Neuronal stem cell (in vitro differentiated cells): ENCODE measurements around the gene SNAPC2.

ENCODE experiments used
- DNase-seq: peaks from one replicate; pipeline ENCODE4 v3.0.0-alpha.2; 2013; ENCODE audit warnings: low spot score
- H2AFZ ChIP-seq: one replicate; pipeline ENCODE4 v1.6.1; 2013; ENCODE audit warnings: mild to moderate bottlenecking, low read length, inconsistent platforms
- H2AK5ac ChIP-seq: 2 replicates; pipeline ENCODE4 v1.6.1; 2013; ENCODE audit warnings: low read depth, mild to moderate bottlenecking, inconsistent platforms, low read length, moderate library complexity, mixed read lengths
- H2BK120ac ChIP-seq: 2 replicates; pipeline ENCODE4 v1.6.1; 2013; ENCODE audit warnings: low read depth, mild to moderate bottlenecking, inconsistent platforms, low read length, moderate library complexity, mixed read lengths
- H2BK12ac ChIP-seq: one replicate; pipeline ENCODE4 v1.6.1; 2013; ENCODE audit warnings: low read length, inconsistent platforms
- H2BK15ac ChIP-seq: 2 replicates; pipeline ENCODE4 v1.6.1; 2013; ENCODE audit warnings: mild to moderate bottlenecking, low read length, inconsistent platforms, mixed read lengths
- H2BK5ac ChIP-seq: one replicate; pipeline ENCODE4 v1.6.1; 2013; ENCODE audit warnings: inconsistent platforms, mild to moderate bottlenecking, low read length, moderate library complexity
- H3K14ac ChIP-seq: one replicate; pipeline ENCODE4 v1.6.1; 2013; ENCODE audit warnings: low read length, inconsistent platforms
- H3K18ac ChIP-seq: 2 replicates; pipeline ENCODE4 v1.6.1; 2013; ENCODE audit warnings: low read length, inconsistent platforms
- H3K23ac ChIP-seq: 2 replicates; pipeline ENCODE4 v1.6.1; 2013; ENCODE audit warnings: low read depth, mild to moderate bottlenecking, mixed read lengths, low read length, inconsistent platforms; ENCODE audit not compliant: poor library complexity
- H3K27ac ChIP-seq: replicated peaks from 3 replicates; pipeline ENCODE4 v1.5.1; 2013; ENCODE audit warnings: low read length, inconsistent platforms
- H3K27me3 ChIP-seq, 3 experiments: 2 replicates each; pipeline ENCODE4 v1.6.1; 2013; ENCODE audit warnings: low read length in 3 of 3, mild to moderate bottlenecking in 2 of 3, inconsistent platforms in 1 of 3, low read depth in 1 of 3, mixed read lengths in 1 of 3, moderate library complexity in 1 of 3; ENCODE audit not compliant: control insufficient read depth in 3 of 3, insufficient read depth in 3 of 3
- H3K36me3 ChIP-seq, 2 donors: replicated peaks in 1 of 2; 2 replicates each; pipeline ENCODE4 v1.6.1; 2013; ENCODE audit warnings: low read length in 2 of 2; ENCODE audit not compliant: control insufficient read depth in 2 of 2, insufficient read depth in 2 of 2
- H3K4ac ChIP-seq: 2 replicates; pipeline ENCODE4 v1.6.1; 2013; ENCODE audit warnings: inconsistent platforms, mild to moderate bottlenecking, low read length, moderate library complexity
- H3K4me1 ChIP-seq, 2 donors: 1 replicate in 1 of 2; 2 replicates in 1 of 2; pipeline ENCODE4 v1.6.1; 2013; ENCODE audit warnings: low read length in 2 of 2, low read depth in 1 of 2; ENCODE audit not compliant: control insufficient read depth in 2 of 2, insufficient read depth in 1 of 2
- H3K4me2 ChIP-seq: one replicate; pipeline ENCODE4 v1.6.1; 2013; ENCODE audit warnings: mild to moderate bottlenecking, low read length, inconsistent platforms; ENCODE audit not compliant: insufficient read depth, poor library complexity, severe bottlenecking
- H3K4me3 ChIP-seq, 2 donors: 2 replicates each; pipeline ENCODE4 v1.5.1; 2013; ENCODE audit warnings: low read length in 2 of 2, mild to moderate bottlenecking in 2 of 2, inconsistent platforms in 1 of 2, moderate library complexity in 1 of 2
- H3K79me1 ChIP-seq: one replicate; pipeline ENCODE4 v1.6.1; 2013; ENCODE audit warnings: low read depth, mild to moderate bottlenecking, inconsistent platforms, low read length, moderate library complexity
- H3K9ac ChIP-seq: one replicate; pipeline ENCODE4 v1.6.1; 2013; ENCODE audit warnings: mild to moderate bottlenecking, low read depth, low read length, inconsistent platforms; ENCODE audit not compliant: poor library complexity
- H3K9me3 ChIP-seq, 2 donors: replicated peaks in 1 of 2; 2 replicates each; pipeline versions ENCODE3 to v1.6.1; 2013; ENCODE audit warnings: low read length in 2 of 2, mild to moderate bottlenecking in 2 of 2, inconsistent platforms in 1 of 2, low read depth in 1 of 2, mixed read lengths in 1 of 2, moderate library complexity in 1 of 2; ENCODE audit not compliant: control insufficient read depth in 2 of 2, insufficient read depth in 1 of 2
- H4K8ac ChIP-seq: one replicate; pipeline ENCODE4 v1.6.1; 2013; ENCODE audit warnings: low read depth, mild to moderate bottlenecking, inconsistent platforms, low read length, moderate library complexity
- H4K91ac ChIP-seq: one replicate; pipeline ENCODE4 v1.6.1; 2013; ENCODE audit warnings: low read length, low read depth, mild to moderate bottlenecking, inconsistent platforms; ENCODE audit not compliant: poor library complexity
- WGBS, 2 donors: extraction: QIAGEN DNeasy Blood & Tissue Kit; methylation state at CpG; one replicate each; pipeline ENCODE4 v1.1.7; 2013; ENCODE audit warnings: missing lambda C conversion rate in 2 of 2, mixed read lengths in 1 of 2; ENCODE audit not compliant: insufficient read length in 2 of 2, insufficient replicate concordance in 1 of 2; ENCODE audit errors: extremely low coverage in 2 of 2; 5-methylcytosine and 5-hydroxymethylcytosine counted together

SNAPC2 gene

GRCh38 chr19:7962644-7963268 is 42.6 kb downstream of the SNAPC2 start:
- Histone ChIP-seq H3K9ac (no peak overlapping the region), H3K9me3 (no peaks in the 10 kb centered on the region), H3K14ac (no peak overlapping the region), H4K8ac (no peak overlapping the region), H4K91ac (no peak overlapping the region), H3K79me1 (peaks cover 3% of the 10 kb centered on the region), H3K27me3 (no peaks in the 10 kb centered on the region), H3K4me2 (no peak overlapping the region), H3K4me1 (no peaks in the 10 kb centered on the region), H2BK15ac (no peak overlapping the region), H2BK120ac (no peak overlapping the region), H3K4me3 (no peak overlapping the region), H2BK5ac (no peak overlapping the region), H3K36me3 (peaks cover 59 to 100% of the 10 kb centered on the region in 2 donors), H2AK5ac (no peak overlapping the region), H3K23ac (no peak overlapping the region), H2BK12ac (no peak overlapping the region), H2AFZ (no peak overlapping the region), H3K27ac (no peak overlapping the region), H3K18ac (no peak overlapping the region), H3K4ac (no peak overlapping the region)
- no CpG with 5 or more reads among the region's 22 CpGs for WGBS, 2 donors
- no peak for DNase-seq

GRCh38 chr19:7963566-7963965 is 43.4 kb downstream of the SNAPC2 start:
- peaks cover 3% of the 10 kb centered on the region for H3K79me1 ChIP-seq
- peaks cover 61 to 100% of the 10 kb centered on the region in 2 donors for H3K36me3 ChIP-seq
- no peak overlapping the region for H2BK5ac ChIP-seq
- H3K18ac ChIP-seq = no peak overlapping the region
- H3K14ac ChIP-seq = no peak overlapping the region
- no peak overlapping the region for H3K27ac ChIP-seq
- no peak overlapping the region for H3K4me2 ChIP-seq
- H3K23ac ChIP-seq = no peak overlapping the region
- H4K91ac ChIP-seq = no peak overlapping the region
- H4K8ac ChIP-seq = no peak overlapping the region
- peak overlapping the region; percentile 47 for H3K9ac ChIP-seq
- H3K27me3 ChIP-seq = no peaks in the 10 kb centered on the region
- no peak overlapping the region for H2AFZ ChIP-seq
- H2BK15ac ChIP-seq = no peak overlapping the region
- H3K9me3 ChIP-seq = no peaks in the 10 kb centered on the region
- H2BK12ac ChIP-seq = no peak overlapping the region
- H3K4me1 ChIP-seq = no peaks in the 10 kb centered on the region
- WGBS, 2 donors = no CpG with 5 or more reads among the region's 25 CpGs
- no peak overlapping the region for H2AK5ac ChIP-seq
- DNase-seq = no peak
- H2BK120ac ChIP-seq = no peak overlapping the region
- H3K4me3 ChIP-seq = no peak overlapping the region
- no peak overlapping the region for H3K4ac ChIP-seq

GRCh38 chr19:7965259-7965841 is 45.2 kb downstream of the SNAPC2 start:
- WGBS, 2 donors = no CpG with 5 or more reads among the region's 12 CpGs

GRCh38 chr19:7965921-7966665 is 46.0 kb downstream of the SNAPC2 start:
- no peak overlapping the region for H3K14ac ChIP-seq

More at GRCh38 chr19:7965259-7965841, 45.2 kb downstream of the SNAPC2 start:
- H3K4ac ChIP-seq = no peak overlapping the region
- H2AFZ ChIP-seq = no peak overlapping the region
- no peak overlapping the region for H3K18ac ChIP-seq
- no peak overlapping the region for H3K9ac ChIP-seq
- no peak overlapping the region for H2BK5ac ChIP-seq
- H3K4me1 ChIP-seq = no peaks in the 10 kb centered on the region
- no peak for DNase-seq
- peaks cover 3% of the 10 kb centered on the region for H3K79me1 ChIP-seq
- no peak overlapping the region for H3K4me2 ChIP-seq
- peaks cover 66 to 97% of the 10 kb centered on the region in 2 donors for H3K36me3 ChIP-seq
- no peak overlapping the region for H3K4me3 ChIP-seq
- H2BK120ac ChIP-seq = no peak overlapping the region
- H3K23ac ChIP-seq = no peak overlapping the region
- H3K27ac ChIP-seq = no peak overlapping the region
- H3K27me3 ChIP-seq = no peaks in the 10 kb centered on the region
- H3K9me3 ChIP-seq = no peaks in the 10 kb centered on the region
- H4K91ac ChIP-seq = no peak overlapping the region
- no peak overlapping the region for H4K8ac ChIP-seq
- no peak overlapping the region for H2BK15ac ChIP-seq
- H2AK5ac ChIP-seq = no peak overlapping the region
- no peak overlapping the region for H3K14ac ChIP-seq
- H2BK12ac ChIP-seq = no peak overlapping the region

More at GRCh38 chr19:7965921-7966665, 46.0 kb downstream of the SNAPC2 start:
- H2BK120ac ChIP-seq = no peak overlapping the region
- H3K27me3 ChIP-seq = no peaks in the 10 kb centered on the region
- H2BK15ac ChIP-seq = no peak overlapping the region
- DNase-seq = no peak
- no peak overlapping the region for H2AFZ ChIP-seq
- H2AK5ac ChIP-seq = no peak overlapping the region
- no peak overlapping the region for H2BK5ac ChIP-seq
- no peak overlapping the region for H3K4me3 ChIP-seq
- H4K91ac ChIP-seq = no peak overlapping the region
- H3K9ac ChIP-seq = no peak overlapping the region
- no peak overlapping the region for H3K4me2 ChIP-seq
- H3K4ac ChIP-seq = no peak overlapping the region
- WGBS, 2 donors = no CpG with 5 or more reads among the region's 12 CpGs
- peaks cover 3% of the 10 kb centered on the region for H3K79me1 ChIP-seq
- H3K9me3 ChIP-seq = no peaks in the 10 kb centered on the region
- no peak overlapping the region for H3K18ac ChIP-seq
- no peak overlapping the region for H3K23ac ChIP-seq
- H3K4me1 ChIP-seq = no peaks in the 10 kb centered on the region
- no peak overlapping the region for H3K27ac ChIP-seq
- H4K8ac ChIP-seq = no peak overlapping the region
- no peak overlapping the region for H2BK12ac ChIP-seq
- H3K36me3 ChIP-seq = peaks cover 65 to 97% of the 10 kb centered on the region in 2 donors
